ENCODE measurements around the gene TNNI3. TPM values are rescaled to one million over a fixed set of nuclear protein-coding genes. Genes with fewer than 3 reads are reported as not detected.
"Not testable (repeated sequence)": the region's sequence is repeated elsewhere in the genome, so short reads cannot be mapped to it uniquely, and the experiment has no call there.

TNNI3 gene
- total RNA-seq, 1 experiment from 2014 or later, result 15.0 TPM

- peaks cover 5% of the 10 kb centered on the region for H3K36me3 Mint-ChIP-seq
- 0 out of 2 replicates have a peak, but pooled peaks cover 3% of the 10 kb centered on the region for H3K9me3 Mint-ChIP-seq
- peak; percentile 53 for DNase-seq (ENCODE audit: low spot score)
- ATAC-seq, result no peak
- peaks cover 78% of the 10 kb centered on the region for H3K27me3 Mint-ChIP-seq (ENCODE audit: low read depth)
- H3K27ac Mint-ChIP-seq, result no peak overlapping the region
- TF ChIP-seq ZNF423 (CRISPR knock-in tag; IDR thresholded peaks at IDR 0.05) (peak; percentile 63), ZNF416 (CRISPR knock-in tag; IDR thresholded peaks at IDR 0.05) (no peak)
- H3K4me1 Mint-ChIP-seq, result peaks cover 21% of the 10 kb centered on the region
- CTCF ChIA-PET, result interaction anchor here (0.6 to 4.5 kb wide), 16 partner anchors 10 to 738 kb away, joined by 3 to 108 read pairs (median 6); partner anchors contain the start of genes KMT5C, PPP1R12C, TNNT1 and U2AF2
- H3K4me3 Mint-ChIP-seq, result 0 out of 2 replicates have a peak overlapping the region, but pooled peaks have one; percentile 25
- POLR2A ChIA-PET, result interaction anchor here (0.7 kb wide), 1 partner anchor 13 kb away, joined by 3 read pairs; no protein-coding TSS in a partner anchor
Observed at GRCh38 chr19:55158848-55159749, 1.6 kb upstream of the TNNI3 start.

GRCh38 chr19:55158423-55158822 is 891 bp upstream of the TNNI3 start:
- no peak for TF ChIP-seq ZNF671 (CRISPR knock-in tag; IDR thresholded peaks at IDR 0.05)
- TF ChIP-seq ZNF219 (CRISPR knock-in tag; IDR thresholded peaks at IDR 0.05; ENCODE audit: borderline replicate concordance), result no peak
- TF ChIP-seq GRHL2 (CRISPR knock-in tag; IDR thresholded peaks at IDR 0.05; ENCODE audit: insufficient replicate concordance, severe bottlenecking), result no peak
- CTCF ChIA-PET, result interaction anchor here (0.8 to 4.5 kb wide), 7 partner anchors 9 to 70 kb away, joined by 3 to 108 read pairs (median 11); partner anchors contain the start of genes PPP1R12C and TNNT1
- POLR2A ChIA-PET, result no interaction called here
- peaks cover 23% of the 10 kb centered on the region for H3K4me1 Mint-ChIP-seq
- H3K9me3 Mint-ChIP-seq, result 0 out of 2 replicates have a peak, but pooled peaks cover 8% of the 10 kb centered on the region
- DNase-seq (ENCODE audit: low spot score), result no peak
- peaks cover 9% of the 10 kb centered on the region for H3K36me3 Mint-ChIP-seq
- no peak overlapping the region; the same call in 1 of the 2 replicates for H3K4me3 Mint-ChIP-seq
- H3K27me3 Mint-ChIP-seq (ENCODE audit: low read depth), result peaks cover 76% of the 10 kb centered on the region
- ATAC-seq, result no peak
- no peak overlapping the region for H3K27ac Mint-ChIP-seq

- Mint-ChIP-seq H3K36me3 (peaks cover 24% of the 10 kb centered on the region), H3K4me1 (peaks cover 23% of the 10 kb centered on the region), H3K27ac (peak overlapping the region; percentile 63; the same call in 1 of the 2 replicates), H3K9me3 (peaks cover 18% of the 10 kb centered on the region), H3K27me3 (ENCODE audit: low read depth) (peaks cover 66% of the 10 kb centered on the region), H3K4me3 (peak overlapping the region; percentile 84)
- ATAC-seq, result peak; percentile 62
- DNase-seq (ENCODE audit: low spot score), result peak; percentile 97
- ChIA-PET POLR2A (interaction anchor here (0.6 to 1.4 kb wide), 8 partner anchors 10 to 320 kb away, joined by 3 to 10 read pairs (median 4); partner anchors contain the start of genes UBE2S and ZNF628), CTCF (interaction anchor here (0.6 to 2.3 kb wide), 9 partner anchors 10 to 498 kb away, joined by 3 to 37 read pairs (median 6); partner anchors contain the start of genes DNAAF3 and PPP1R12C)
- TF ChIP-seq CTCF (IDR thresholded peaks at IDR 0.05) (no peak), EMX1 (CRISPR knock-in tag; IDR thresholded peaks at IDR 0.05) (no peak), HMGXB4 (CRISPR knock-in tag; IDR thresholded peaks at IDR 0.05) (no peak), ETV6 (CRISPR knock-in tag; IDR thresholded peaks at IDR 0.05) (no peak), ESRRA (CRISPR knock-in tag; IDR thresholded peaks at IDR 0.05; ENCODE audit: borderline replicate concordance) (no peak), ZNF416 (CRISPR knock-in tag; IDR thresholded peaks at IDR 0.05) (no peak), ATF6 (CRISPR knock-in tag; IDR thresholded peaks at IDR 0.05) (no peak), SP1 (CRISPR knock-in tag; conservative IDR thresholded peaks at IDR 0.05) (peak; percentile 50)
Observed at GRCh38 chr19:55156202-55157063, 1.1 kb downstream of the TNNI3 start.

- H3K27ac Mint-ChIP-seq; DNase-seq (ENCODE audit: low spot score); ATAC-seq: not testable (repeated sequence)
- H3K36me3 Mint-ChIP-seq, result peaks cover 27% of the 10 kb centered on the region
- H3K4me1 Mint-ChIP-seq, result peaks cover 24% of the 10 kb centered on the region
- peak overlapping the region; percentile 84 for H3K4me3 Mint-ChIP-seq
- ChIA-PET POLR2A (interaction anchor here (0.9 to 1.4 kb wide), 4 partner anchors 9 to 321 kb away, joined by 4 to 10 read pairs (median 6); partner anchors contain the start of gene ZNF628), CTCF (interaction anchor here (0.9 to 2.3 kb wide), 8 partner anchors 9 to 499 kb away, joined by 3 to 37 read pairs (median 6); partner anchors contain the start of genes DNAAF3 and PPP1R12C)
- H3K9me3 Mint-ChIP-seq, result peaks cover 18% of the 10 kb centered on the region
- H3K27me3 Mint-ChIP-seq (ENCODE audit: low read depth), result peaks cover 65% of the 10 kb centered on the region
Observed at GRCh38 chr19:55155784-55156183, 1.7 kb downstream of the TNNI3 start.

Measured in WTC11 (cell line).